ENCODE measurements around the gene CLK4.

CLK4 gene

GRCh38 chr5:178626484-178627258 lies at the start of gene CLK4:
Gene CLK4, minus strand, starts transcription at chr5:178627050. Its CDS starts 3,634 bp downstream, at chr5:178623416.
- H3K79me2 ChIP-seq (ENCODE audit: control insufficient read depth, insufficient read depth, low read length, unreplicated experiment): peaks cover 50% of the 10 kb centered on the region
- H3K4me1 ChIP-seq (ENCODE audit: control insufficient read depth, insufficient read depth, low read length, unreplicated experiment): peaks cover 33% of the 10 kb centered on the region
- H3K27me3 ChIP-seq (ENCODE audit: insufficient read depth, low read length): no peaks in the 10 kb centered on the region
- H3K27ac ChIP-seq (ENCODE audit: low read depth, low read length): peak within 1 kb of the TSS; percentile 84
- peak within 1 kb of the TSS; percentile 94 for H3K4me3 ChIP-seq (ENCODE audit: low read depth, low read length)
- peak within 1 kb of the TSS; percentile 92 for H2AFZ ChIP-seq (ENCODE audit: low read length, unreplicated experiment)
- H3K36me3 ChIP-seq (ENCODE audit: insufficient read depth, low read length): peaks cover 15% of the 10 kb centered on the region

- H3K27me3 ChIP-seq (ENCODE audit: insufficient read depth, low read length): peaks cover 5% of the 10 kb centered on the region; the same call in 1 of the 2 replicates
- no peak overlapping the region for H3K27ac ChIP-seq (ENCODE audit: low read depth, low read length)
- no peaks in the 10 kb centered on the region for H3K36me3 ChIP-seq (ENCODE audit: insufficient read depth, low read length)
- peaks cover 11% of the 10 kb centered on the region for H3K4me1 ChIP-seq (ENCODE audit: control insufficient read depth, insufficient read depth, low read length, unreplicated experiment)
- H3K4me3 ChIP-seq (ENCODE audit: low read depth, low read length): no peak overlapping the region
- H2AFZ ChIP-seq (ENCODE audit: low read length, unreplicated experiment): no peak overlapping the region
- no peaks in the 10 kb centered on the region for H3K79me2 ChIP-seq (ENCODE audit: control insufficient read depth, insufficient read depth, low read length, unreplicated experiment)
Measured at GRCh38 chr5:178675922-178676321, 49.1 kb upstream of the CLK4 start.

DNA sequence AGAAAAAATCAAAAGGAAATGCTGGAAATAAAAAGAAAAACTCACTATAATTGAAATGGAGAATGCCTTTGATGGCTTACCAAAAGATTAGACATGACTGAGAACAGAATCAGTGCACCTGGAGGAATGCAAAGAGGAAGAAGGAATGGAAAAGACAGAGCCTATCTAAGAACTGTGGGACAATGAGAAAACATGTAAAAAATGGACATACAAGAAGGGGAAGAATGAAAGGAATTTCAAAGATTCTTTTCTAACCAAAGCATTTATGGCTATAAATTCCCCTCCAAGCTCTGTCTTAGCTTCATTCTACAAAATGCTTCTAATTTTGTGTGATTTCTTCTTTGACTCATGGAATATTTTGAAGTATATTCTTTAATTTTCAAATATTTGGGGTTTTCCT lies 47.5 kb upstream of the CLK4 start:
- H3K36me3 ChIP-seq (ENCODE audit: insufficient read depth, low read length): no peaks in the 10 kb centered on the region
- peaks cover 11% of the 10 kb centered on the region for H3K4me1 ChIP-seq (ENCODE audit: control insufficient read depth, insufficient read depth, low read length, unreplicated experiment)
- no peak overlapping the region for H2AFZ ChIP-seq (ENCODE audit: low read length, unreplicated experiment)
- H3K4me3 ChIP-seq (ENCODE audit: low read depth, low read length): no peak overlapping the region
- peaks cover 18% of the 10 kb centered on the region; the same call in 1 of the 2 replicates for H3K27me3 ChIP-seq (ENCODE audit: insufficient read depth, low read length)
- no peak overlapping the region for H3K27ac ChIP-seq (ENCODE audit: low read depth, low read length)
- H3K79me2 ChIP-seq (ENCODE audit: control insufficient read depth, insufficient read depth, low read length, unreplicated experiment): no peaks in the 10 kb centered on the region

DNA sequence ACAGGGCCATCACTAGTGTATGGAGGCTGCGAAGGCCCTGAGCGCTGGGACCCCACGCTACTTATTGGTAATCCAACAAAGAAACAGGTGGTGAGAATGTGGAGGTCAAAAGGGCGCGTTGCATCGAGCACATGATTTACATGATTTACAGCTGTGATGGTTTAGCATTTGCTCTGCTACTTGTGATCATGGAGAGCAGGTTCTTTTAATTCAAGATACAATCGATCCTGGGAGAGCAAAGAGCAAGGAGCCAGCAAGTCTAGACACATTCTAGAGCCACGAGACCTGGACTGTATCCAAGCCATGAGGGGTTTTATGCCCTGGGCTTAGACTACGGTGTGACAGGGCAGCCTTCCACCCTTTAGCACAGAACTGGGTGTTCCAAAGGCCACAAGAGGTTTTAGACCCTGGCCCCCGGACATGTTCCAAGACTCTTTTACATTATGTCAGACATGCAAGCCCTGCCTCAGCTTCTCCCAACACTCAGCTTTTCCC lies 47.0 kb upstream of the CLK4 start:
- peaks cover 11% of the 10 kb centered on the region for H3K4me1 ChIP-seq (ENCODE audit: control insufficient read depth, insufficient read depth, low read length, unreplicated experiment)
- H3K36me3 ChIP-seq (ENCODE audit: insufficient read depth, low read length): no peaks in the 10 kb centered on the region
- H3K4me3 ChIP-seq (ENCODE audit: low read depth, low read length): no peak overlapping the region
- no peaks in the 10 kb centered on the region for H3K79me2 ChIP-seq (ENCODE audit: control insufficient read depth, insufficient read depth, low read length, unreplicated experiment)
- peaks cover 23% of the 10 kb centered on the region; the same call in 1 of the 2 replicates for H3K27me3 ChIP-seq (ENCODE audit: insufficient read depth, low read length)
- no peak overlapping the region for H2AFZ ChIP-seq (ENCODE audit: low read length, unreplicated experiment)
- no peak overlapping the region for H3K27ac ChIP-seq (ENCODE audit: low read depth, low read length)

DNA sequence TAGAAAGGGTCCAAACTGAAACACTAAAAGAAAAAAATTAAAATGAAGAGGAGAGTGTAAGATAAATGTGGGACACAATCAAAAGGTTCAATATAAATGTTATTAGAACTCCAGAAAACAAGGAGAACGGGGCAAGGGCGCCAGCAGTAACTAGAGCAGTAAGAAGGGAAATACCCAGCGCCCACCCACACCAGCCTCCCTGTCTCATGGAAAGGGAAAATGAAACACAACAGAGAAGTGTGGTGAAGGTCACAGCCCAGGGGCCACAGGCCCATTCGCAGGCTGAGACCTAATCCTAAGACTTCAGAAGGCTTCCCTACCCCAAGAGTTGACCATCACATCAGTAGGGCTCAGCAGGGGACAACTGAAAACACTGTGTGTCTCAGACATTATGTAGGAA lies 45.8 kb upstream of the CLK4 start:
- no peaks in the 10 kb centered on the region for H3K79me2 ChIP-seq (ENCODE audit: control insufficient read depth, insufficient read depth, low read length, unreplicated experiment)
- H3K27me3 ChIP-seq (ENCODE audit: insufficient read depth, low read length): peaks cover 33% of the 10 kb centered on the region; the same call in 1 of the 2 replicates
- no peak overlapping the region for H3K4me3 ChIP-seq (ENCODE audit: low read depth, low read length)
- peaks cover 11% of the 10 kb centered on the region for H3K4me1 ChIP-seq (ENCODE audit: control insufficient read depth, insufficient read depth, low read length, unreplicated experiment)
- H3K27ac ChIP-seq (ENCODE audit: low read depth, low read length): no peak overlapping the region
- no peaks in the 10 kb centered on the region for H3K36me3 ChIP-seq (ENCODE audit: insufficient read depth, low read length)
- no peak overlapping the region for H2AFZ ChIP-seq (ENCODE audit: low read length, unreplicated experiment)

- Histone ChIP-seq H3K4me1 (ENCODE audit: control insufficient read depth, insufficient read depth, low read length, unreplicated experiment) (peaks cover 11% of the 10 kb centered on the region), H2AFZ (ENCODE audit: low read length, unreplicated experiment) (no peak overlapping the region)
Measured at GRCh38 chr5:178671602-178672144, 44.8 kb upstream of the CLK4 start.

GRCh38 chr5:178670351-178670885 lies 43.6 kb upstream of the CLK4 start:
- no peak overlapping the region for H3K27ac ChIP-seq (ENCODE audit: low read depth, low read length)
- peaks cover 11% of the 10 kb centered on the region for H3K4me1 ChIP-seq (ENCODE audit: control insufficient read depth, insufficient read depth, low read length, unreplicated experiment)
- no peaks in the 10 kb centered on the region for H3K36me3 ChIP-seq (ENCODE audit: insufficient read depth, low read length)
- peaks cover 38% of the 10 kb centered on the region; the same call in 1 of the 2 replicates for H3K27me3 ChIP-seq (ENCODE audit: insufficient read depth, low read length)
- no peak overlapping the region for H3K4me3 ChIP-seq (ENCODE audit: low read depth, low read length)
- H2AFZ ChIP-seq (ENCODE audit: low read length, unreplicated experiment): no peak overlapping the region
- H3K79me2 ChIP-seq (ENCODE audit: control insufficient read depth, insufficient read depth, low read length, unreplicated experiment): no peaks in the 10 kb centered on the region

More at GRCh38 chr5:178671602-178672144, 44.8 kb upstream of the CLK4 start:
- H3K79me2 ChIP-seq (ENCODE audit: control insufficient read depth, insufficient read depth, low read length, unreplicated experiment): no peaks in the 10 kb centered on the region
- H3K27ac ChIP-seq (ENCODE audit: low read depth, low read length): no peak overlapping the region
- peaks cover 38% of the 10 kb centered on the region; the same call in 1 of the 2 replicates for H3K27me3 ChIP-seq (ENCODE audit: insufficient read depth, low read length)
- no peaks in the 10 kb centered on the region for H3K36me3 ChIP-seq (ENCODE audit: insufficient read depth, low read length)
- no peak overlapping the region for H3K4me3 ChIP-seq (ENCODE audit: low read depth, low read length)

DNA sequence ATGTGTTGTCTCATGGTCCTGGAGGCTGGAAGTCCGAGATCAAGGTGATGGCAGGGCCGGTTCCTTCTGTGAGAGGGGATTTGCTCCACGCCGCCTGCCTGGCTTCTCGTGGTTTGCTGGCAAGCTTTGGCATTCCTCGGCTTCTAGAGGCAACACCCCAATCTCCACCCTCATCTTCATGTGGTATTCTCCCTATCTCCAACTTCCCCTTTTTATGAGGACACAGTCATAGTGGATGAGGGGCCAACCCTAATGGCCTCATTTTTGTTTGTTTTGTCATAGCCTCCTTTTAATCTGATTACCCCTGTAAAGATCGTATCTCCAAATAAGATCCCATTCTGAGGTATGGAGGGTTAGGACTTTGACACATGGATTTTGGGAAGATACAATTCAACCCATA lies 41.7 kb upstream of the CLK4 start:
- H3K79me2 ChIP-seq (ENCODE audit: control insufficient read depth, insufficient read depth, low read length, unreplicated experiment): no peaks in the 10 kb centered on the region
- H2AFZ ChIP-seq (ENCODE audit: low read length, unreplicated experiment): no peak overlapping the region
- H3K36me3 ChIP-seq (ENCODE audit: insufficient read depth, low read length): no peaks in the 10 kb centered on the region
- no peak overlapping the region for H3K4me3 ChIP-seq (ENCODE audit: low read depth, low read length)
- H3K4me1 ChIP-seq (ENCODE audit: control insufficient read depth, insufficient read depth, low read length, unreplicated experiment): peaks cover 11% of the 10 kb centered on the region
- no peak overlapping the region for H3K27ac ChIP-seq (ENCODE audit: low read depth, low read length)
- H3K27me3 ChIP-seq (ENCODE audit: insufficient read depth, low read length): peaks cover 42% of the 10 kb centered on the region; the same call in 1 of the 2 replicates

GRCh38 chr5:178667688-178668087 lies 40.8 kb upstream of the CLK4 start:
- H3K4me3 ChIP-seq (ENCODE audit: low read depth, low read length): no peak overlapping the region
- peaks cover 48% of the 10 kb centered on the region; the same call in 1 of the 2 replicates for H3K27me3 ChIP-seq (ENCODE audit: insufficient read depth, low read length)
- H2AFZ ChIP-seq (ENCODE audit: low read length, unreplicated experiment): no peak overlapping the region
- peaks cover 9% of the 10 kb centered on the region for H3K4me1 ChIP-seq (ENCODE audit: control insufficient read depth, insufficient read depth, low read length, unreplicated experiment)
- H3K79me2 ChIP-seq (ENCODE audit: control insufficient read depth, insufficient read depth, low read length, unreplicated experiment): no peaks in the 10 kb centered on the region
- H3K27ac ChIP-seq (ENCODE audit: low read depth, low read length): no peak overlapping the region
- H3K36me3 ChIP-seq (ENCODE audit: insufficient read depth, low read length): no peaks in the 10 kb centered on the region

DNA sequence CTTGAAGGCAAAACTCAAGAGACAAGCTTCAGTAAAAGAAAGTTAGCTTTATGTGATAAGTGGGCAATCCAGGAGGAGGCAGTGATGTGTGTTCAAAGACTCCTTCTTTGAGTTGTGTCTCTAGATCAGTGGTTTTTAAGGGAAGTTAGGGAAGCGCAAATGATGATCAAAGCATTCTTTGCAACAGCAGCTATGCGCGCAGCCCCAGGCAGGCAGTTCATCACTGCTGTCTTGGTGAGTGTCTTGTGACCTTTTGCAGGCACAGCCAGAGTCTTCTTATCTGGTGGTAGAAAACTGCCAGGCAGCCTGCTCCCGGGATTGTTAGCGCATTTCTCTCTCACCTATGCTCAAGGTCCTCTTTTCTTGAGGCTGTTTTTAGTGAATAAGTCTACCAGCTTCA lies 40.3 kb upstream of the CLK4 start:
- no peaks in the 10 kb centered on the region for H3K79me2 ChIP-seq (ENCODE audit: control insufficient read depth, insufficient read depth, low read length, unreplicated experiment)
- H3K36me3 ChIP-seq (ENCODE audit: insufficient read depth, low read length): no peaks in the 10 kb centered on the region
- peaks cover 6% of the 10 kb centered on the region for H3K4me1 ChIP-seq (ENCODE audit: control insufficient read depth, insufficient read depth, low read length, unreplicated experiment)
- H3K27me3 ChIP-seq (ENCODE audit: insufficient read depth, low read length): peaks cover 51% of the 10 kb centered on the region; the same call in 1 of the 2 replicates
- H3K27ac ChIP-seq (ENCODE audit: low read depth, low read length): no peak overlapping the region
- no peak overlapping the region for H3K4me3 ChIP-seq (ENCODE audit: low read depth, low read length)
- H2AFZ ChIP-seq (ENCODE audit: low read length, unreplicated experiment): no peak overlapping the region
